Ascending aorta (tissue), 2 donors: ENCODE measurements around the gene SARNP. TPM values are rescaled to one million over a fixed set of nuclear protein-coding genes. Genes with fewer than 3 reads are reported as not detected.

ENCODE experiments used
- DNase-seq, 2 donors: peaks; one replicate each; pipeline ENCODE4 v3.0.0-alpha.2; 2019; ENCODE audit warnings: low spot score in 2 of 2
- H3K27ac ChIP-seq, 2 donors: fragments of 200-600 bp; sonication (generic); one replicate each; pipeline ENCODE4 v1.5.1; 2016 to 2017; ENCODE audit warnings: mild to moderate bottlenecking in 1 of 2
- H3K27me3 ChIP-seq: fragments of 200-600 bp; sonication (generic); one replicate; pipeline ENCODE4 v1.5.1; 2017
- H3K36me3 ChIP-seq, 2 donors: fragments of 200-600 bp; sonication (generic); one replicate each; pipeline ENCODE4 v1.5.1; 2016
- H3K4me1 ChIP-seq, 2 donors: fragments of 200-600 bp; sonication (generic); one replicate each; pipeline ENCODE4 v1.5.1; 2016 to 2017; ENCODE audit warnings: mild to moderate bottlenecking in 1 of 2
- H3K4me3 ChIP-seq, 2 donors: fragments of 200-600 bp; sonication (generic); one replicate each; pipeline ENCODE4 v1.5.1; 2016 to 2017; ENCODE audit warnings: mild to moderate bottlenecking in 1 of 2
- H3K9me3 ChIP-seq, 2 donors: fragments of 200-600 bp; sonication (generic); one replicate each; pipeline ENCODE4 v1.5.1; 2016
- CTCF ChIP-seq, 3 experiments: fragments of 200-600 bp in 2 of 3; fragments of 450-650 bp in 1 of 3; sonication (generic) in 2 of 3; IDR thresholded peaks; one replicate each; pipeline ENCODE4 v1.5.1; 2016 to 2019; ENCODE audit warnings: antibody characterized with exemption in 3 of 3, mild to moderate bottlenecking in 1 of 3, moderate library complexity in 1 of 3
- intact Hi-C: fragments of 100-400 bp; cut with DNase I; formaldehyde crosslinking; loops from one replicate; pipeline ENCODE4 v1.15.1; 2023
- total RNA-seq: library from RNA; depleted of rRNA; stranded (reverse); fragments of >200 nt; gene quantifications from one replicate; pipeline ENCODE4 v1.1.0, GENCODE V29; 2016

Gene SARNP
- total RNA-seq, 1 donor from 2014 or later = 13.4 TPM

DNA sequence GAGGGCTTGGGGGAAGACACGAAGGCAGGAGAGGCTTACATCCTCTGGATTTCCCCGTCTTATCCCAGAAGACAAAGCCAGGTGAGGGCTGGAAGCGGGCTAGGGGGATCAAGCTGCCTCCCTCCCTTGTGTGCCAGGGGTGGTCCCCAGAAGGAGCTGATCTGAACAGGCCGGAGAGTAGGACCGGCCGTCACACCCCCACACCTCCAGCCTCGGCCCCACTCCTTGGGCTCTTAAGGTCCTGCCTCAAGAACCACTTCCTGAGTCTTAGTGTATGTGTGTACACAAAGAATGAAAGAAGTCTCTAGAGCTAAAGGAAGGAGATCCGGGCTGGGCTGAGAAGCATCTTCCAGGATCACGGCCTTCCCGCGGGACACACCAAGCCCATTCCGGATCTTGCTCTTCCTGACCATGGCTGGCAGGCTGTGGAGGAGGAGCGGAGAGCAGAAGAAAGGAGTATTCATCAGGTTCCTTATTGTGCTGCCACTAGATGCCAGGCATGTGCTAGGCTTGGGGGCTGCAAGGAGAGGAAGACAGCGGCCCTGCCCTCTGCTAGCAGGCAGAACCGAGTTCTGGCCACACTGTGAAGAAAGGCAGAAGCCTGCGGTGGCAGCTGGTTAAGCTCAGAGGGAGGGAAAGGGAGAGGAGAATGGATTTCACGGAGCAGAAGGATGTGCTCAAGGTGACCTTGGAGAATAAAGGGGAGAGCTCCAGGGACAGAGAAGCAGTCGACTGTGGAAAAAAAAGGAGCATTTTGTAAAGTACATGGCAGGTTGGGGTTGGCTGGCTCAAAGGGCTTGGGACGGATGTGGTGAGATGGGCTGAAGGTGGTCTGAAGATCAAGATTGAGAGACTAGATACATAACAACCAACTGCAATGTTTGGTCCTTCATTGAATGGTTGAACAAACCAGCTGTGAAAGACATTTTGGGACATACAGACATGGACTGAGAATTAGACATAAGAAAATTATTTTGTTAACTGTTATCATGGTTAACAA, 87.4 kb downstream of the SARNP start:
- Histone ChIP-seq H3K36me3 (peaks cover 7 to 22% of the 10 kb centered on the region in 2 donors), H3K4me3 (peak overlapping the region; percentile 80 to 98), H3K4me1 (peaks cover 13 to 31% of the 10 kb centered on the region in 2 donors), H3K9me3 (no peaks in the 10 kb centered on the region), H3K27me3 (no peaks in the 10 kb centered on the region), H3K27ac (peak overlapping the region; percentile 99)
- TF ChIP-seq CTCF (IDR thresholded peaks at IDR 0.05) = no peak
- intact Hi-C loops = loop anchor here (2.0 to 10.0 kb wide), 2 partner anchors 49 to 1305 kb away; a partner anchor contains a TSS
- DNase-seq = no peak

DNA sequence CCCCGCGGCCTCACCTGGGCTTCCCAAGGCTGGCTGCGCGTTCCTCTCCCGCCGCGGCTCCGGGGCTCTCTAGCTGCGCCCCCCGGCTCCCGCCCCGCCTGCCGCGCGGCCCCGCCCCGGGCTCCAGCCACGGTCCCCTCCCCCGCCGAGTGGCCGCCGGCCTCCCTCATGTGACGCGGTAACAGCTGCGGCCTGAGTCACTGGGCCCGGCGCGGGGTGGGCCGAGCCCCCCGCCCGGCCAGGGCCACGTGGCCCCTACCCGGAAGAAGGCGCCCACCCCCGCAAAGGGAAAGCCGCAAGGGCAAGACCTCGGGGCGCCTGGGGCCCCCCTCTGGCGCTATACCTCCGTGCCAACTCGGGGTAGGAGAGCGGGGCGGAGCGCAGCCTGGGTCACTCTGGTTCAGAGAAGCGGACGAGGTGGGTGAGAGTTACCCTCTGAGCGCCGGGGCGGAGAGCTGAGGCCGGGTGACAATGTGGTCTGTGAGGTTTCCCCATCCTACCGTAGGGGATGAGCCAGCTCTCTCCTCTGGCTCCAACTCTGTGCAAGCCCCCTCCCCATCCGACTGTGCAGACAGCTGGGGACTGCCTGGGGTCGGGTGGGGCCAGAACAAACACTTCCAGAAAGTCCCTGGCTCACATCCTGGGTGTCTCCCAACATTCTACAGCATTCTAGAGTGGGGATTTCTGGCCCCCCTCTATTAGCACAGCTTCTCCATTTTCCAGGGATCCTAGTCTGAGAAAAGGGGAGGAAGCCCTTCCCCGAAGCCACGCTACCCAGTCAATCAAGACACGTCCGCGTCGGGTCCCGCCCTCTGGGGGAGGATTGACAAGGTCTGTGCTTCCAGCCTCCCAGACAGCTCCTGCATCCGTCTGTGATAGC, 88.3 kb downstream of the SARNP start, which contains the start of gene CD63:
CD63 (minus strand) TSS at position 71 of the 880 bp plus-strand sequence. CDS start 668 bp downstream, outside the sequence.
- Histone ChIP-seq H3K36me3 (peaks cover 13 to 31% of the 10 kb centered on the region in 2 donors), H3K4me1 (peaks cover 13 to 36% of the 10 kb centered on the region in 2 donors), H3K4me3 (peak within 1 kb of the TSS; percentile 80 to 98), H3K27me3 (no peaks in the 10 kb centered on the region), H3K27ac (peak within 1 kb of the TSS; percentile 99), H3K9me3 (no peaks in the 10 kb centered on the region)
- peak; percentile 79 to 97 for DNase-seq
- no peak for TF ChIP-seq CTCF (IDR thresholded peaks at IDR 0.05)
- intact Hi-C loops = loop anchor here (2.0 to 10.0 kb wide), 2 partner anchors 48 to 1304 kb away; a partner anchor contains a TSS

DNA sequence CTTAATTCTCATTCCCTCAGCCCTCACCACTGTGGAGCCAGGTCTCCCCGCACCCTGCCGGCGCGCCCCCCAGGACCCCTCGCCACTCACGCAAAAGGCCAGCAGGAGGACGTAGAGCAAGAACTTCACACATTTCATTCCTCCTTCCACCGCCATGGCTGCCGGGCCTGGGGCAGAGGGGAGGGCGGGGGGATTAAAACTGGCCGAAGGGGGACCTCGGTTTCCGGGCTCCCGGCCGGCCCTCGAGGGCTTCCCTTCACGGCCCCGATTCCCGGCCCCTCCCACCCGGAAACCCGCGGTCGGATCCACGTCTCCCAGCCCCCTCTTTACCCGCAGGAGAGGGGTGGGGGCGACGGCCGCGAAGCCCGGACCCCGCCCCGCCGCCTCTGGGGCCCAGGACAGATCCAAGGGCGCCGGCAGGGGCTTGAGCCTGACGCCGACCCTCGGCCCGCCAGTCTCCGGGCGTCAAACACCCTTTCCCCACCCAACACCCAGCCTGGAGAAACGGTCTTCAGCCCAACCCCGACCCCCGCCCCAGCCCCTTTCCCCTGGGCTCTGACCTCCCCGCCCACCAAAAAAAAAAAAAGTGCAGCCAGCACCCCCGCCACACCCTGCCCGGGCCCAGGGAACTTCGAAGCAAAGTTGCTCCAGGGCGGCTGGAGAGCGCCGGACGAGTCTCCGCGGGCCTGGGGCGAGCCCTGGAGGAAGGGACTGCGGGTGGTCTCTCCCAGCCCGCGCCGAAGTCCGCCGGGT, 89.2 kb downstream of the SARNP start:
- peaks cover 15 to 43% of the 10 kb centered on the region in 2 donors for H3K4me1 ChIP-seq
- TF ChIP-seq CTCF (IDR thresholded peaks at IDR 0.05) = no peak

DNA sequence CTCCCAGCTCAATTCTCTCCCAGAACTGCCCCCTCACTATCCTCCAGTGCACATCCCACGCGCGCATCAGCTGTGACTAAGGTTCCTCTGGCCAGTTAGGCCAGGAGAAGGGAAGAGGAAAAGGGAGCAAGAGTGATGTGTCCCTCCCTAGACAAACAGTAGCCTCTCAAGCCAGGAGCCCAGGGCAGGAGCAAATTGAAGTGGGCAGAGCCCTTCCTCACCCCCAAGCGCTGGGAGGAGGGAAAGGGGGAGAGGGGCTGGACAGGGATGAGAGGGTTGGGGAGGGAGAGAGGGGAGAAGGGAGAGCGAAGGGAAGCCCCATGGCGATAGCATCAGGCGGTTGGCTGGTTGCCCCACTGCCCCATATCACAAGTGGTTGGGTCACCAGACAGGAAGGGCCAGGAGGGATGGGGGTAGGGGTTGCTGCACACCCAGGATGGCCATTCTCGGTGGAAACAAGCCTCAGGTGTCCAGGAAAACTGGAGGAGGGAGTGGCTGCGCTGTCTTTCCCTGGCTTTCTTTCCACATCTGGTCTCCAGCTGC, 89.8 kb downstream of the SARNP start:
- intact Hi-C loops = loop anchor here (2.0 to 10.0 kb wide), 2 partner anchors 47 to 1303 kb away; a partner anchor contains a TSS
- Histone ChIP-seq H3K27me3 (no peaks in the 10 kb centered on the region), H3K4me3 (peak overlapping the region; percentile 80 to 98), H3K36me3 (peaks cover 19 to 39% of the 10 kb centered on the region in 2 donors), H3K4me1 (peaks cover 15 to 48% of the 10 kb centered on the region in 2 donors), H3K9me3 (no peaks in the 10 kb centered on the region), H3K27ac (peak overlapping the region; percentile 99)
- no peak for DNase-seq
- no peak for TF ChIP-seq CTCF (IDR thresholded peaks at IDR 0.05)

More for the DNA sequence above, 89.2 kb downstream of the SARNP start:
- Histone ChIP-seq H3K36me3 (peaks cover 19 to 39% of the 10 kb centered on the region in 2 donors), H3K27me3 (no peaks in the 10 kb centered on the region), H3K9me3 (no peaks in the 10 kb centered on the region), H3K27ac (peak overlapping the region; percentile 99), H3K4me3 (peak overlapping the region; percentile 80 to 98)
- intact Hi-C loops = loop anchor here (2.0 to 10.0 kb wide), 2 partner anchors 48 to 1304 kb away; a partner anchor contains a TSS
- peak in 1 of 2 donors; percentile 89 for DNase-seq
